GM12878 (cell line): ENCODE data around the gene RPL7A. TPM values are rescaled to one million over a fixed set of nuclear protein-coding genes. Genes with fewer than 3 reads are reported as not detected.

Experiments used
- ATAC-seq: fragments of 200-7000 bp; cut with Tn5 transposase; 3 replicates; pipeline ENCODE4 v1.9.1; 2020; ENCODE audit warnings: mild to moderate bottlenecking, moderate library complexity
- BruUV-seq: library from RNA; stranded (reverse); fragments of 400-500 nt; replicated peaks from 2 replicates; lab custom pipeline; 2021; lab: Mats Ljungman, UMichigan
- CTCF ChIA-PET: fragments of 300-600 bp; sonication (Branson Sonifier 250); formaldehyde crosslinking; extraction: SDS; loops from one replicate; lab custom pipeline; 2021; ENCODE audit warnings: inconsistent platforms; lab: Yijun Ruan, JAX
- POLR2A ChIA-PET: fragments of 350-600 bp; formaldehyde crosslinking; extraction: SDS; loops from one replicate; lab custom pipeline; 2021; ENCODE audit warnings: inconsistent platforms; lab: Charles Lee
- RAD21 ChIA-PET: fragments of 300-600 bp; sonication (Branson Sonifier 250); formaldehyde crosslinking; loops from one replicate; lab custom pipeline; 2023; ENCODE audit warnings: antibody characterized with exemption; ENCODE audit not compliant: unreplicated experiment; lab: Charles Lee
- SMC1A ChIA-PET: fragments of 300-600 bp; sonication (Branson Sonifier 250); formaldehyde crosslinking; loops from one replicate; lab custom pipeline; 2023; ENCODE audit not compliant: unreplicated experiment, uncharacterized antibody; lab: Charles Lee
- DNase-seq: peaks from one replicate; pipeline ENCODE4 v3.0.0-alpha.2; 2011; ENCODE audit warnings: low read depth, low spot score
- FAIRE-seq: peaks from 3 replicates; lab custom pipeline; 2011; peaks lifted over from hg19 to GRCh38; lab: Jason Lieb, UNC
- H2AFZ ChIP-seq: 2 replicates; pipeline ENCODE4 v1.6.0; 2011; ENCODE audit warnings: low read depth, low read length, control low read depth; ENCODE audit not compliant: control insufficient read depth
- H3K27ac ChIP-seq: 2 replicates; pipeline ENCODE4 v1.5.1; 2011; ENCODE audit warnings: control low read depth; ENCODE audit not compliant: control insufficient read depth, insufficient read depth
- H3K27me3 ChIP-seq, 2 experiments: replicated peaks in 1 of 2; 2 replicates each; pipeline versions ENCODE4 v1.6.0 to v1.6.1; 2011; ENCODE audit warnings: low read length in 1 of 2; ENCODE audit not compliant: control insufficient read depth in 2 of 2, insufficient read depth in 2 of 2
- H3K36me3 ChIP-seq, 2 experiments: 2 replicates each; pipeline ENCODE4 v1.5.1; 2011; ENCODE audit warnings: low read length in 1 of 2; ENCODE audit not compliant: control insufficient read depth in 2 of 2, insufficient read depth in 2 of 2
- H3K4me1 ChIP-seq: 2 replicates; pipeline ENCODE4 v1.6.1; 2011; ENCODE audit warnings: mild to moderate bottlenecking, low read length, moderate library complexity, mixed read lengths; ENCODE audit not compliant: control insufficient read depth, insufficient read depth
- H3K4me2 ChIP-seq: 2 replicates; pipeline ENCODE4 v1.6.0; 2011; ENCODE audit warnings: control low read depth; ENCODE audit not compliant: control insufficient read depth, insufficient read depth
- H3K4me3 ChIP-seq: fragments of 200-600 bp; sonication (generic); 2 replicates; pipeline ENCODE4 v1.5.1; 2016
- H3K79me2 ChIP-seq: 2 replicates; pipeline ENCODE4 v1.6.0; 2011; ENCODE audit warnings: low read length; ENCODE audit not compliant: control insufficient read depth, insufficient read depth
- H3K9ac ChIP-seq: 2 replicates; pipeline ENCODE4 v1.8.0; 2011; ENCODE audit warnings: low read length, control low read depth, mixed read lengths; ENCODE audit not compliant: control insufficient read depth, insufficient read depth
- H3K9me3 ChIP-seq: replicated peaks from 3 replicates; pipeline ENCODE4 v1.5.1; 2011; ENCODE audit warnings: mild to moderate bottlenecking, low read length; ENCODE audit not compliant: control insufficient read depth, insufficient read depth
- H4K20me1 ChIP-seq: 2 replicates; pipeline ENCODE4 v1.6.0; 2011; ENCODE audit not compliant: control insufficient read depth, insufficient read depth
- BACH1 ChIP-seq: fragments of 450-650 bp; IDR thresholded peaks from 2 replicates; pipeline ENCODE4 v1.6.1; 2017; ENCODE audit warnings: mild to moderate bottlenecking, borderline replicate concordance
- DPF2 ChIP-seq: fragments of 450-650 bp; IDR thresholded peaks from 2 replicates; pipeline ENCODE4 v1.6.1; 2017; ENCODE audit warnings: mild to moderate bottlenecking
- EGR1 ChIP-seq, 2 experiments: IDR thresholded peaks; 1 replicate in 1 of 2; 2 replicates in 1 of 2; pipeline ENCODE4 v1.6.1; 2011 to 2012; ENCODE audit warnings: low read depth in 2 of 2, low read length in 2 of 2, borderline replicate concordance in 1 of 2, mild to moderate bottlenecking in 1 of 2, moderate library complexity in 1 of 2
- GATAD2B ChIP-seq: fragments of 450-650 bp; conservative IDR thresholded peaks from 2 replicates; pipeline ENCODE4 v1.6.1; 2017; ENCODE audit warnings: low read depth, mild to moderate bottlenecking, moderate library complexity
- HDAC6 ChIP-seq: fragments of 200-600 bp; sonication (generic); IDR thresholded peaks from one replicate; pipeline ENCODE4 v1.8.0; 2017; ENCODE audit warnings: antibody characterized with exemption; ENCODE audit not compliant: unreplicated experiment
- KDM1A ChIP-seq: fragments of 200-600 bp; sonication (generic); IDR thresholded peaks from 2 replicates; pipeline ENCODE4 v1.6.1; 2016; ENCODE audit warnings: borderline replicate concordance
- MXI1 ChIP-seq: fragments of 150-350 bp; IDR thresholded peaks from 2 replicates; pipeline ENCODE4 v1.6.1; 2011; ENCODE audit warnings: low read depth, mild to moderate bottlenecking, inconsistent platforms, low read length, improper control_type of control experiment
- NBN ChIP-seq: fragments of 450-650 bp; IDR thresholded peaks from 2 replicates; pipeline ENCODE4 v1.6.1; 2016
- NR2F1 ChIP-seq: fragments of 450-650 bp; conservative IDR thresholded peaks from 2 replicates; pipeline ENCODE4 v1.6.1; 2017; ENCODE audit warnings: mild to moderate bottlenecking
- SIX5 ChIP-seq: IDR thresholded peaks from 2 replicates; pipeline ENCODE4 v1.6.1; 2011; ENCODE audit warnings: mild to moderate bottlenecking, low read depth, low read length, moderate library complexity; ENCODE audit not compliant: severe bottlenecking
- SRF ChIP-seq, 2 experiments: IDR thresholded peaks; 2 replicates each; pipeline ENCODE4 v1.6.1; 2011; ENCODE audit warnings: low read depth in 2 of 2, low read length in 2 of 2, mild to moderate bottlenecking in 1 of 2, moderate library complexity in 1 of 2
- YBX1 ChIP-seq: fragments of 450-650 bp; IDR thresholded peaks from 2 replicates; pipeline ENCODE4 v1.6.1; 2016; ENCODE audit warnings: antibody characterized with exemption
- YY1 ChIP-seq: IDR thresholded peaks from 2 replicates; pipeline ENCODE4 v1.6.1; 2011; ENCODE audit warnings: low read depth, mild to moderate bottlenecking, low read length
- WGBS: methylation state at CpG from one replicate; pipeline ENCODE4 v1.1.6; 2016; ENCODE audit warnings: low lambda C conversion rate; ENCODE audit not compliant: insufficient replicate concordance, insufficient coverage; ENCODE audit errors: missing lambda C conversion rate; 5-methylcytosine and 5-hydroxymethylcytosine counted together
- in situ Hi-C: fragments of 300-500 bp; cut with MboI; formaldehyde crosslinking; loops from 9 replicates; pipeline ENCODE4 v1.14.3; 2018; ENCODE audit warnings: mixed read lengths
- intact Hi-C: fragments of 100-400 bp; cut with micrococcal nuclease; formaldehyde crosslinking; loops from one replicate; pipeline ENCODE4 v1.14.2; 2022; ENCODE audit not compliant: unreplicated experiment
- polyA plus RNA-seq, 11 experiments: library from polyadenylated mRNA; depleted of rRNA in 4 of 11; unstranded in 6 of 11; stranded (reverse) in 5 of 11; fragments of >200 nt; fragmentation: Nextera tagmentation in 4 of 11; fragmentation: Illumina TruSeq in 1 of 11; extraction: Ambion mirVana in 4 of 11; extraction: Trizol in 1 of 11; gene quantifications; 1 replicate in 1 of 11; 2 replicates in 10 of 11; pipeline versions ENCODE4 v1.2.1 to v1.2.3, GENCODE V29; 2011 to 2016; ENCODE audit warnings: inconsistent platforms in 2 of 11, missing spikeins in 2 of 11, low read depth in 1 of 11
- total RNA-seq, 4 experiments: library from RNA; depleted of rRNA in 3 of 4; stranded (reverse); fragments of >200 nt in 3 of 4; fragmentation: Illumina TruSeq in 1 of 4; extraction: Trizol in 1 of 4; gene quantifications; 2 replicates each; pipeline versions ENCODE4 v1.2.1 to v1.2.3, GENCODE V29; 2013 to 2021
- TF ChIP-seq, protein P1 (sequence below): IDR thresholded peaks from 2 replicates; pipeline ENCODE4 v1.6.1; 2012; ENCODE audit warnings: low read depth, low read length, improper control_type of control experiment
- TF ChIP-seq, protein P2 (sequence below), 3 experiments: IDR thresholded peaks in 2 of 3; conservative IDR thresholded peaks in 1 of 3; 2 replicates each; pipeline ENCODE4 v1.5.1; 2011; ENCODE audit warnings: low read depth in 3 of 3, low read length in 3 of 3, mild to moderate bottlenecking in 3 of 3, control low read depth in 2 of 3, moderate library complexity in 2 of 3, inconsistent platforms in 1 of 3, mixed read lengths in 1 of 3; ENCODE audit not compliant: control insufficient read depth in 2 of 3, insufficient read depth in 1 of 3; ENCODE audit errors: extremely low read depth in 1 of 3

The RPL7A gene
- total and polyA plus RNA-seq, 10 of the 15 experiments (the other 5 are each of a cell fraction or from before 2014, with no cell fraction given), result 917 to 5,193 (median 3,326) TPM

DNA sequence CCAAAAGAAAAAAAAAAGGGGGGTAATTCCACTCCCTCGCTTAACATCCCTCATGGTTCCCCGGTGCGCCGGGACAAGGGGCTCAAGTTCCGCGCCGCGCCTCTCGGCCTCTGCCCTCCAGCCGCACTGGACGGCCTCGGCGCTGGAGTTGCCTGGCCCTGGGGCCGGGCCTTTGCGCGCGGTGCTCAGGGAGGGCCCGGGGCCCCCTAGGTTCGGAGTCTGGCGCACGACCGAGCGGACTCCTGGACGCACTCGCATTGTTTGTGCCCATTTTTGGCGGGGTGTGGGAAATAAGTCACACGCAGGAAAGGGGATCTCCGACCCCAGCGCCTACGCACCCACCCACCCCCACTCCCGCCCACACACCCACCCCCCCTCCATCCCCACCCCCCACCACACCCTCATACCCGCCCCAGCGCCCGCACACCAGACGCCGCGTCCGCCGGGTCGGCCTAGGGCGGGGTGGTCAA is 468 bp upstream of the RPL7A start:
- no peaks in the 10 kb centered on the region for H3K27me3 ChIP-seq
- H3K4me1 ChIP-seq, result peaks cover 12% of the 10 kb centered on the region
- H2AFZ ChIP-seq, result peak overlapping the region; percentile 1
- H3K79me2 ChIP-seq, result peaks cover 47% of the 10 kb centered on the region
- H3K36me3 ChIP-seq, result peaks cover 34 to 37% of the 10 kb centered on the region in 2 experiments
- TF ChIP-seq EGR1 (IDR thresholded peaks at IDR 0.05; ENCODE audit: borderline replicate concordance in 1 of 2, low read depth in 2 of 2, low read length in 2 of 2) (peak in 1 of 2 experiments; percentile 82; a peak in 2 of 3 replicates), KDM1A (no peak), HDAC6 (peak; percentile 51), YBX1 (no peak), NBN (0 out of 2 replicates have a peak, but pooled peaks have one; percentile 4), MXI1 (peak; percentile 65; the same call in 1 of the 2 replicates), GATAD2B (0 out of 2 replicates have a peak, but pooled peaks have one; percentile 38), BACH1 (peak; percentile 60; the same call in 1 of the 2 replicates), NR2F1 (0 out of 2 replicates have a peak, but pooled peaks have one; percentile 41), SIX5 (no peak), YY1 (0 out of 2 replicates have a peak, but pooled peaks have one; percentile 14), SRF (IDR thresholded peaks at IDR 0.05; ENCODE audit: low read depth in 2 of 2, low read length in 2 of 2) (peak; percentile 67 to 86; a peak in 3 of 4 replicates), DPF2 (peak; percentile 18; the same call in 1 of the 2 replicates)
- TF ChIP-seq, protein P1, sequence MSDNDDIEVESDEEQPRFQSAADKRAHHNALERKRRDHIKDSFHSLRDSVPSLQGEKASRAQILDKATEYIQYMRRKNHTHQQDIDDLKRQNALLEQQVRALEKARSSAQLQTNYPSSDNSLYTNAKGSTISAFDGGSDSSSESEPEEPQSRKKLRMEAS, result 0 out of 2 replicates have a peak, but pooled peaks have one; percentile 0
- TF ChIP-seq, protein P2, sequence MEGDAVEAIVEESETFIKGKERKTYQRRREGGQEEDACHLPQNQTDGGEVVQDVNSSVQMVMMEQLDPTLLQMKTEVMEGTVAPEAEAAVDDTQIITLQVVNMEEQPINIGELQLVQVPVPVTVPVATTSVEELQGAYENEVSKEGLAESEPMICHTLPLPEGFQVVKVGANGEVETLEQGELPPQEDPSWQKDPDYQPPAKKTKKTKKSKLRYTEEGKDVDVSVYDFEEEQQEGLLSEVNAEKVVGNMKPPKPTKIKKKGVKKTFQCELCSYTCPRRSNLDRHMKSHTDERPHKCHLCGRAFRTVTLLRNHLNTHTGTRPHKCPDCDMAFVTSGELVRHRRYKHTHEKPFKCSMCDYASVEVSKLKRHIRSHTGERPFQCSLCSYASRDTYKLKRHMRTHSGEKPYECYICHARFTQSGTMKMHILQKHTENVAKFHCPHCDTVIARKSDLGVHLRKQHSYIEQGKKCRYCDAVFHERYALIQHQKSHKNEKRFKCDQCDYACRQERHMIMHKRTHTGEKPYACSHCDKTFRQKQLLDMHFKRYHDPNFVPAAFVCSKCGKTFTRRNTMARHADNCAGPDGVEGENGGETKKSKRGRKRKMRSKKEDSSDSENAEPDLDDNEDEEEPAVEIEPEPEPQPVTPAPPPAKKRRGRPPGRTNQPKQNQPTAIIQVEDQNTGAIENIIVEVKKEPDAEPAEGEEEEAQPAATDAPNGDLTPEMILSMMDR (IDR thresholded peaks at IDR 0.05 in 2 of 3, conservative IDR thresholded peaks at IDR 0.05 in 1 of 3; ENCODE audit: control insufficient read depth in 2 of 3, extremely low read depth in 1 of 3, insufficient read depth in 1 of 3, low read depth in 3 of 3, low read length in 3 of 3), result 0 out of 6 replicates have a peak, but pooled peaks of 1 of the 3 experiments have one; percentile 1
- H3K9ac ChIP-seq, result peak overlapping the region; percentile 90
- H3K27ac ChIP-seq, result peak overlapping the region; percentile 96
- SMC1A ChIA-PET, result interaction anchor here (0.9 to 1.1 kb wide), 5 partner anchors 12 to 69 kb away, joined by 3 to 5 read pairs (median 4); partner anchors contain the start of gene STKLD1
- no peak overlapping the region for H3K4me2 ChIP-seq
- RAD21 ChIA-PET, result interaction anchor here (1.1 kb wide), 1 partner anchor 29 kb away, joined by 4 read pairs; the partner anchor contains the start of gene STKLD1
- H3K9me3 ChIP-seq, result no peaks in the 10 kb centered on the region
- no TSS peak for BruUV-seq
- peak overlapping the region; percentile 100 for H3K4me3 ChIP-seq
- intact Hi-C loops (loop anchor here (1.0 to 5.0 kb wide), 2 partner anchors 11 to 130 kb away; partner anchors contain the start of genes SLC2A6 and SURF6), in situ Hi-C loops (no loop called here)
- no peaks in the 10 kb centered on the region; the same call in 1 of the 2 replicates for H4K20me1 ChIP-seq
- DNase-seq, result peak; percentile 28
- ATAC-seq, result peak; percentile 73
- CTCF ChIA-PET, result interaction anchor here (0.6 to 1.9 kb wide), 3 partner anchors 18 to 27 kb away, joined by 3 to 6 read pairs (median 4); no protein-coding TSS in a partner anchor
- no peak for FAIRE-seq
- POLR2A ChIA-PET, result interaction anchor here (0.7 to 2.9 kb wide), 8 partner anchors 9 to 201 kb away, joined by 3 to 13 read pairs (median 6); partner anchors contain the start of genes CACFD1, STKLD1, SURF1 and SURF2
- WGBS, result 2% methylated on average over 17 of the region's 41 CpGs
